HG03175 (cell line): Measurements from ENCODE around the gene GPX6.
"Not testable (repeated sequence)": the region's sequence is repeated elsewhere in the genome, so short reads cannot be mapped to it uniquely, and the experiment has no call there.

Source experiments
- ATAC-seq: cut with Tn5 transposase; IDR thresholded peaks from one replicate; pipeline ENCODE4 v1.9.1; 2021; ENCODE audit warnings: mild to moderate bottlenecking, moderate library complexity; ENCODE audit not compliant: unreplicated experiment

Gene GPX6

DNA sequence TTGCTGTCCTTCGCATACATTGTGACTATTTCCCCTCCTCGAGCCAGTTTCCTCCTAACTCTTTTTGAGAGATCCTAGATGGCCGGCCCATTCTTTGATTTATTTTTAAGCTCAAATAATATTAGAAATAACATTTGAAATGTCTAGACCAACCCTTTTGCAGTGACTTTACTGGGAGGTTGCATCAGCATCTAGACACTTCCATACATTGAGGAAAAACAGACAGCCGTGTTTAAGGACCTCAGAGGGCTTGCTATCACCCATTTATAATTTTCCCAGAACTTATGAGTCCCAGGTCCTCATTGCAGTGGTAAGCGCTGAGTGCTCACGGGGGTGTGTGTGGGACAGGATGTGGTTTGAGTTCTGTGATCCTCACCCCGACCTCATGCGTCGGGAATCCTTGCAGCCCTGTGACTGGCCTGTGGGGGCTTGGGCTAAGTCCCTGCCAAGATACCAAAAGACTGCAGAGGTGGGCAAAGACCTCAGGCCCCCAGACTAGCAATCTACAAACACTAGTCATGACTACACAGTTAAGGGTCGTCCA is 10.0 kb upstream of the GPX6 start, which contains the start of gene GPX5:
TSS of gene GPX5 (plus strand) at position 386 of the 544 bp plus-strand sequence. CDS start at position 519, 133 bp downstream.
- no peak for ATAC-seq

GRCh38 chr6:28523241-28523622 is 7.6 kb upstream of the GPX6 start:
- no peak for ATAC-seq

DNA sequence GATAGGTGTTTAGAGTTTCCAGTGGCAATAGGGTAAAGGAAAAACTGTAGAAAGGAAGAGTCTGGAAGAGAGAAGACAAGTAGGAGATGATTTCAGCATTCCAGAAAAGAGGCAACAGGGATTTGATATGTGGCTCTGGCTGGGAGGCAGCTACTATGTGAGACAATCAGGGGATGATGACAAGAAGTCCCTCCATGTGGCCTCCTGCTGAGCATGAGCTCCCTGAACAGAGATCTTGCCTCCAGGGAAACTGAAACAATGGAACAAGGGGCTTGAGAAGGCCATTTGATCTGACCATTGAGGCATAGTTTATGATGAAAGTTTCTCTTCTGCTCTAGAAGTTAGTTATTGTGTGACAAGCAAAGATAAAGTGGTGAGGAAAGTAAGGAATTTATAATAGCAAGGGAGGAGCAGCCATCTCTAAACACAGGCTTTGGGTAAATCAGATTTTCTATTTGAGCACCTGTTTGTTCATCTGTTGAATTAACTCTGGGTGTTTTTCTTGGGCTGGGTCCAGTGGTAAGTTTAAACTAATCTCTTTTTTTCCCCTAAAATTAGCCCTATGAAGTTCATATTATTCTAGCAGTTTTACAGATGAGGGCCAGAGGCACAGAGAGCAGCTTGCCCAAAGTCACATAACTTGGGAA is 7.1 kb upstream of the GPX6 start:
- ATAC-seq = no peak

DNA sequence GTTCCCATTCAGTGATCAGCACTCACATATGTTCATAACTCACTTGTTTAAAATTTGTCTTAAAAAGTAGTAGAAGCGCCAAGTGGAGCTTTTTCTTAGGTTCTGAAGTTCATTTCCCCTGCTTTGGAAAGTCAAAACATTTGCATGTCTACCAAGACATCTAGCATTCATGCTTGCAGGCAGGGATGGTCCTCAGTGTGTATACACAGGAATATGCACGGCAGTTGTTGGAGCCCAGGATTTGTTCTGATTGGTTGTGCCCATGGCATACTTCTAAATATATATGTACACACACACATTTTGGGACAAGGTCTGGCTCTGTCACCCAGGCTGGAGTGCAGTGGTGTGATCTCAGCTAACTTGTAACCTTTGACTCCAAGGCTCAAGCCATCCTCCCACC is 2.4 kb upstream of the GPX6 start:
- no peak for ATAC-seq

- not testable (repeated sequence) for ATAC-seq
Measured at GRCh38 chr6:28512387-28512786, 3.2 kb downstream of the GPX6 start.

DNA sequence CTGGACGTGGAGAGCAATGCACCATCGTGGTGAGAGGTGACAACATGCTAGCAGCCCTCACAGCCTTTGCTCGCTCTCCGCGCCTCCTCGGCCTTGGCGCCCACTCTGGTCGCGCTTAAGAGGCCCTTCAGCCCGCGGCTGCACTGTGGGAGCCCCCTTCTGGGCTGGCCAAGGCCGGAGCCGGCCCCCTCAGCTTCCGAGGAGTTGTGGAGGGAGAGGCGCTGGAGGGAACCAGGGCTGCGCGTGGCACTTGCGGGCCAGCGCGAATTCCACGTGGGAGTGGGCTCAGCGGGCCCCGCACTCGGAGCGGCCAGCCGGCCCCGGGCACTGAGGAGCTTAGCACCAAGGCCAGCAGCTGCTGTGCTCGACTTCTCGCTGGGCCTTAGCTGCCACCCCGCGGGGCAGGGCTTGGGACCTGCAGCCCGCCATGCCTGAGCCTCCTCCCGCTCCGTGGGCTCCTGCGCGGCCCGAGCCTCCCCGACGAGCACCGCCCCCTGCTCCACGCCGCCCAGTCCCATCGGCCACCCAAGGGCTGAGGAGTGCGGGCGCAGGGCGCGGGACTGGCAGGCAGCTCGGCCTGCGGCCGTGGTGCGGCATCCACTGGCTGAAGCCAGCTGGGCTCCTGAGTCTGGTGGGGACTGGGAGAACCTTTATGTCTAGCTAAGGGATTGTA is 3.8 kb downstream of the GPX6 start:
- ATAC-seq = no peak

DNA sequence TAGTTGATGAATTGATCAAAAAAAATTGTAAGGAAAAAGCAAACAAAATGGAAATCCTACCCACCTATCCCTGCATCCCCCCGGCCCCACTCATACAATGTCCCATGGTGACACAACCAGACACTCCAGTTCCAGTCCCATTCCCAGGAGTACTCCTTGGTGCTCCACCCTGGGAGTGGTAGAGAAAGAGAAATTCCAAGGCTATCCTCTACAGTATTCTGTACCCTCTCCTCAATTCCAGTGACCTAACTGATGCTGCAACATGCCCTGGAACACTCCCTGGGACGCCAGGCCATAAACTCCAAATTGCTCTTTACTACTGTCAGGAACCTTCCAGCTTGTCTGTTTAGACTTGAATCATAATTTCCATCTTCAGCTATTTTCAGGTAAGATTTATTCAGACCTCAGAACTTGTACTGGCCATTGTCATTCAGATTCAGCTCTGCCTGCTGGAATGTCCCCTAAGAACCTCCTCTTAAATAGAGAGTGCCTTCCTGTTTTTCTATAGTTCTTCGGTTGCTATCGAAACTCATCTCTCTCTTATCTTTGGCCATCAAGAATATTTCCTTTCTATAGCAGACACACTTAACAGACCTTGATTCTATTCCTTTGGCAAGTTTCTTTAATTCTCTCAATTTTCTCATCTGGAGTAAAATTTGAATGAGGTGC is 8.7 kb downstream of the GPX6 start:
- no peak for ATAC-seq

GRCh38 chr6:28505733-28506132 is 9.9 kb downstream of the GPX6 start:
- ATAC-seq = no peak

DNA sequence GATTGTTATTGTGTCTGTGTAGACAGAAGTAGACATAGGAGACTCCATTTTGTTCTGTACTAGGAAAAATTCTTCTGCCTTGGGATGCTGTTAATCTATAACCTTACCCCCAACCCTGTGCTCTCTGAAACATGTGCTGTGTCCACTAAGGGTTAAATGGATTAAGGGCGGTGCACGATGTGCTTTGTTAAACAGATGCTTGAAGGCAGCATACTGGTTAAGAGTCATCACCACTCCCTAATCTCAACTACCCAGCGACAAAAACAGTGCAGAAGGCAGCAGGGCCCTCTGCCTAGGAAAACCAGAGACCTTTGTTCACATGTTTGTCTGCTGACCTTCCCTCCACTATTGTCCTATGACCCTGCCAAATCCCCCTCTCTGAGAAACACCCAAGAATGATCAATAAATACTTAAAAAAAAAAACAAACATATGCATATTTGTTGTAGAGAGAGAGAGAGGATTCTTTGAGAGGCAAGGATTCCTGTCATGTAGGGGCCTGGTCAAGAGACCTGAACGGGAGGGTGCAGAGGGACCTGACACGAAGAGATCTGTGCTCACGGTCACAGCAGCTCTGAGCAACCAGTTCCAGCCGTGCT is 12.8 kb downstream of the GPX6 start:
- not testable (repeated sequence) for ATAC-seq

GRCh38 chr6:28502136-28502535 is 13.5 kb downstream of the GPX6 start:
- not testable (repeated sequence) for ATAC-seq

GRCh38 chr6:28501259-28501658 is 14.3 kb downstream of the GPX6 start:
- ATAC-seq = no peak

DNA sequence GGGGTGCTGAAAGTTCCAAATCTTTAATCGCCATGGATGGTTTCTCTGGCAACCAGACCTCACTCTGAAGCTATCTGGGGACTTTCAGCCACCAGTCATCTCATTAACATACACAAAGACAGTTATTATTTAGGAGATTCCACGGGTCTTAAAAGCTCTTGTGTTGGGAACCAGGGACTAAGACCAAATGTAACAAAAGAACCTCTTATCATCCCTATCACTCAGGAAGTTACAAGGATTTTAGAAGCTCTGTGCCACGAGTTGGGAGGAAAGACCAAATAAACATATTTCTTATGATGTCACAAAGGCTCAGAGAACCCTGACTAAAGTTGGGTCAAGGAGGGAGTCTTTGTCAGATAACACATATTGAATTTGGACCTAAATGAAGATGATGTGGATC is 17.7 kb downstream of the GPX6 start:
- ATAC-seq = no peak

DNA sequence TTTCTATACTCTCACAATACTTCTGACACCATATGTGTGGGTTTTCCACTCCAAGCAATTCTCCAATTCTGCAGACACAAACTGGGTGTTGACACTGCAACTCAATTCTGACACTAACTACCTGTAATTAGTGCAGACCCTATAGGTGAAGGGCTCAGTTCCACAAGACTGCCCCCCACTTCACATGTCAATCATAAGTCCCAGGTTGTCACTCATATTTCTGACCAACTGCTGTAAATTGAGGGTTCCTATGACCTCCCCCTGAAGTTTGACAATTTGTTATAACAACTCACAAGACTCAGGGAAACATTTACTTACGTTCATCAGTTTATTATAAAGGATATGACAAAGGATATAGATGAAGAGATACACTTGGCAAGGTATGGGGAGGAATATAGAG is 18.3 kb downstream of the GPX6 start:
- no peak for ATAC-seq

GRCh38 chr6:28496099-28496779 is 19.4 kb downstream of the GPX6 start:
- no peak for ATAC-seq

DNA sequence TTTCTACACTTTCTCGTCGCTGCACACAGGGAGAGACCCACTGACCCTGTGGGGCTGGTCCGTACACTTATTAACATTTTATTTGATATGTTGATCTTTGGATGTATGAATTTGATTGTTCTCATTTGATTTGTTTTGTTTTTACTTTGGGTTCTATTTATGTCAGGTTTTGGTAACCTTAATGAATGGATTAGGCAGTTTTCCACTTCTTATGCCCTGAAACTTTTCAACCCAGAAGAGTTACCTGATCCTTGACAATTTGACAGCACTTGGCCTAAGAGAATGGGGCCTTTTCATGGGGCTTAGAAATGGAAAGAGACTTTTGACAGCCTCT is 23.6 kb downstream of the GPX6 start:
- ATAC-seq = no peak

- ATAC-seq = peak; percentile 16
Measured at GRCh38 chr6:28490205-28490890, 25.2 kb downstream of the GPX6 start.

- peak; percentile 79 for ATAC-seq
Measured at GRCh38 chr6:28489366-28490204, 26.0 kb downstream of the GPX6 start.

DNA sequence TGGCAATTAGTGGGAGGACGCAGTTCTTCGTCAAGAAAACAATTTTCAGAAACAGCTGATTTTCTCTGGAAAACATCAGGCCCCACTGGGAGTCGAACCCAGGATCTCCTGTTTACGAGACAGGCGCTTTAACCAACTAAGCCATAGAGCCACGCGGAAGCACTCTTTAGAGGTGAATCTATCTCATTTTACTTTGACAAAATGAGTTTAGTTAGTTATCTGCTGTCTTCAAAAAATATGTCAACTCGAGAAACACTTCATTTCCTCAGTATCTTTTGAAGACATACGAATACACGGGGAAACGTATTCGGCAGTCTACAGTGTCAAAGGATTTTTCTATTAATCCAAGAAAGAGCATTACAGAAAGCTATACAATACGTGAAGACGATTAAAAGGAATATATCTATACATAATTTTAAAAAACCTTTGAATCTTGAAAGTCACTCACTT is 26.7 kb downstream of the GPX6 start:
- ATAC-seq = peak; percentile 28

- ATAC-seq = no peak
Measured at GRCh38 chr6:28486988-28487742, 28.4 kb downstream of the GPX6 start.
